Naive thymus-derived CD8-positive, alpha-beta T cell (primary cell): ENCODE results near the gene ARFRP1. TPM values are rescaled to one million over a fixed set of nuclear protein-coding genes. Genes with fewer than 3 reads are reported as not detected.
A peak's percentile ranks its signal among the peaks of the same experiment; 100 is the strongest.

Experiments
- ATAC-seq, 2 donors: fragments of 150-1000 bp; cut with Tn5 transposase in 1 of 2; sonication (Bioruptor Pico), chemical (Tn5 transposase) in 1 of 2; 1 replicate in 1 of 2; 2 replicates in 1 of 2; pipeline ENCODE4 v1.10.0; 2021; ENCODE audit warnings: mild to moderate bottlenecking in 2 of 2, moderate library complexity in 2 of 2
- POLR2A ChIA-PET: fragments of 350-600 bp; sonication (Branson Sonifier 250); formaldehyde crosslinking; loops from one replicate; lab custom pipeline; 2021; ENCODE audit warnings: antibody characterized with exemption; lab: Charles Lee
- DNase-seq, 10 donors: peaks; one replicate each; pipeline versions ENCODE4 v3.0.0 to v3.0.0-alpha.2; 2020 to 2022
- H3K27ac Mint-ChIP-seq, 10 donors: one replicate each; pipeline ENCODE4 v1.8.0; 2020 to 2022; ENCODE audit warnings: mild to moderate bottlenecking in 10 of 10, mixed read lengths in 10 of 10, moderate library complexity in 4 of 10, inconsistent platforms in 1 of 10
- H3K27me3 Mint-ChIP-seq, 5 donors: one replicate each; pipeline ENCODE4 v1.8.0; 2021 to 2022; ENCODE audit warnings: mixed read lengths in 5 of 5
- H3K36me3 Mint-ChIP-seq, 3 donors: one replicate each; pipeline ENCODE4 v1.8.0; 2020 to 2022; ENCODE audit warnings: mixed read lengths in 3 of 3, mild to moderate bottlenecking in 2 of 3, inconsistent platforms in 1 of 3
- H3K4me1 Mint-ChIP-seq, 4 donors: one replicate each; pipeline ENCODE4 v1.8.0; 2021 to 2022; ENCODE audit warnings: mixed read lengths in 4 of 4
- H3K4me3 Mint-ChIP-seq, 10 donors: one replicate each; pipeline ENCODE4 v1.8.0; 2020 to 2022; ENCODE audit warnings: mild to moderate bottlenecking in 10 of 10, mixed read lengths in 10 of 10, moderate library complexity in 6 of 10, inconsistent platforms in 1 of 10
- H3K9me3 Mint-ChIP-seq, 9 donors: one replicate each; pipeline ENCODE4 v1.8.0; 2020 to 2022; ENCODE audit warnings: mixed read lengths in 9 of 9, mild to moderate bottlenecking in 3 of 9, inconsistent platforms in 1 of 9, moderate library complexity in 1 of 9
- polyA plus RNA-seq, 3 donors: library from polyadenylated mRNA; unstranded; fragments of 300-500 nt; fragmentation: Illumina TruSeq; gene quantifications; one replicate each; pipeline ENCODE4 v1.2.3, GENCODE V29; 2021
- total RNA-seq, 8 experiments: library from RNA in 2 of 8; stranded (reverse) in 2 of 8; gene quantifications; one replicate each; pipeline ENCODE4 v1.2.3 and lab custom pipeline; 2021 to 2026

ARFRP1 gene
- total and polyA plus RNA-seq, 5 experiments from 2014 or later: 60.1 to 108 (median 92.1) TPM

GRCh38 chr20:63697868-63698545, 9.8 kb downstream of the ARFRP1 start:
- Mint-ChIP-seq H3K4me3 (peak overlapping the region in 3 of 10 donors; percentile 45 to 70 (median 56)), H3K27me3 (no peaks in the 10 kb centered on the region), H3K27ac (peak overlapping the region in 1 of 10 donors; percentile 53), H3K36me3 (peaks cover 0 to 5% (median 0%) of the 10 kb centered on the region in 3 donors), H3K9me3 (peaks cover 0 to 3% (median 0%) of the 10 kb centered on the region in 9 donors), H3K4me1 (peaks cover 9 to 27% (median 17%) of the 10 kb centered on the region in 4 donors)
- DNase-seq (peak in 1 of 10 donors; percentile 3), ATAC-seq (no peak)
- POLR2A ChIA-PET: interaction anchor here (1.0 to 4.4 kb wide), 5 partner anchors 9 to 175 kb away, joined by 3 to 28 read pairs (median 6); partner anchors contain the start of genes ARFRP1, LIME1, SLC2A4RG and ZGPAT

GRCh38 chr20:63697357-63697867, 10.4 kb downstream of the ARFRP1 start:
- H3K4me3 Mint-ChIP-seq: peak overlapping the region in 7 of 10 donors; percentile 19 to 76 (median 69)
- POLR2A ChIA-PET: interaction anchor here (0.8 to 4.4 kb wide), 4 partner anchors 10 to 46 kb away, joined by 3 to 28 read pairs (median 4); partner anchors contain the start of genes ARFRP1, SLC2A4RG and ZGPAT
- H3K27ac Mint-ChIP-seq: peak overlapping the region in 3 of 10 donors; percentile 38 to 53 (median 49)
- ATAC-seq (no peak), DNase-seq (peak in 2 of 10 donors; percentile 1 to 56)
- H3K27me3 Mint-ChIP-seq: no peaks in the 10 kb centered on the region
- H3K9me3 Mint-ChIP-seq: peaks cover 0 to 5% (median 0%) of the 10 kb centered on the region in 9 donors
- peaks cover 8 to 26% (median 17%) of the 10 kb centered on the region in 4 donors for H3K4me1 Mint-ChIP-seq
- peaks cover 0 to 5% (median 0%) of the 10 kb centered on the region in 3 donors for H3K36me3 Mint-ChIP-seq

DNA sequence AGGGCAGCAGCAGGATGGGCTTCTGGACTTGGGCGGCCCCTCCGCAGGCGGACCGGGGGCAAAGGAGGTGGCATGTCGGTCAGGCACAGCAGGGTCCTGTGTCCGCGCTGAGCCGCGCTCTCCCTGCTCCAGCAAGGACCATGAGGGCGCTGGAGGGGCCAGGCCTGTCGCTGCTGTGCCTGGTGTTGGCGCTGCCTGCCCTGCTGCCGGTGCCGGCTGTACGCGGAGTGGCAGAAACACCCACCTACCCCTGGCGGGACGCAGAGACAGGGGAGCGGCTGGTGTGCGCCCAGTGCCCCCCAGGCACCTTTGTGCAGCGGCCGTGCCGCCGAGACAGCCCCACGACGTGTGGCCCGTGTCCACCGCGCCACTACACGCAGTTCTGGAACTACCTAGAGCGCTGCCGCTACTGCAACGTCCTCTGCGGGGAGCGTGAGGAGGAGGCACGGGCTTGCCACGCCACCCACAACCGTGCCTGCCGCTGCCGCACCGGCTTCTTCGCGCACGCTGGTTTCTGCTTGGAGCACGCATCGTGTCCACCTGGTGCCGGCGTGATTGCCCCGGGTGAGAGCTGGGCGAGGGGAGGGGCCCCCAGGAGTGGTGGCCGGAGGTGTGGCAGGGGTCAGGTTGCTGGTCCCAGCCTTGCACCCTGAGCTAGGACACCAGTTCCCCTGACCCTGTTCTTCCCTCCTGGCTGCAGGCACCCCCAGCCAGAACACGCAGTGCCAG, 11.0 kb downstream of the ARFRP1 start, which contains the start of gene TNFRSF6B:
TSS of gene TNFRSF6B (plus strand) at position 25 of the 729 bp plus-strand sequence. CDS start at position 141, 116 bp downstream.
- H3K4me3 Mint-ChIP-seq: peak within 1 kb of the TSS in 9 of 10 donors; percentile 19 to 76 (median 69)

GRCh38 chr20:63696306-63696627, 11.5 kb downstream of the ARFRP1 start:
- Mint-ChIP-seq H3K4me3 (peak overlapping the region in 9 of 10 donors; percentile 19 to 76 (median 64)), H3K27me3 (no peaks in the 10 kb centered on the region), H3K27ac (peak overlapping the region in 7 of 10 donors; percentile 53 to 80 (median 66)), H3K9me3 (peaks cover 0 to 5% (median 0%) of the 10 kb centered on the region in 9 donors), H3K36me3 (peaks cover 0 to 5% (median 0%) of the 10 kb centered on the region in 3 donors), H3K4me1 (peaks cover 5 to 27% (median 16%) of the 10 kb centered on the region in 4 donors)
- POLR2A ChIA-PET: interaction anchor here (0.5 to 4.4 kb wide), 7 partner anchors 9 to 62 kb away, joined by 3 to 28 read pairs (median 3); partner anchors contain the start of genes ARFRP1, LIME1, RTEL1 and ZGPAT
- ATAC-seq (peak; percentile 86 to 94), DNase-seq (peak; percentile 29 to 83 (median 57))

More for the DNA sequence above, 11.0 kb downstream of the ARFRP1 start, which contains the start of gene TNFRSF6B:
- Mint-ChIP-seq H3K4me1 (peaks cover 5 to 23% (median 16%) of the 10 kb centered on the region in 4 donors), H3K9me3 (peaks cover 0 to 5% (median 0%) of the 10 kb centered on the region in 9 donors), H3K27me3 (no peaks in the 10 kb centered on the region), H3K36me3 (peaks cover 0 to 5% (median 0%) of the 10 kb centered on the region in 3 donors), H3K27ac (peak within 1 kb of the TSS in 7 of 10 donors; percentile 53 to 80 (median 66))
- ATAC-seq: peak; percentile 47 to 52
- POLR2A ChIA-PET: interaction anchor here (0.5 to 4.4 kb wide), 8 partner anchors 10 to 63 kb away, joined by 3 to 28 read pairs (median 3); partner anchors contain the start of genes ARFRP1, LIME1, RTEL1 and ZGPAT
- peak in 2 of 10 donors; percentile 36 to 41 for DNase-seq

- no peaks in the 10 kb centered on the region for H3K27me3 Mint-ChIP-seq
- peaks cover 0 to 5% (median 0%) of the 10 kb centered on the region in 9 donors for H3K9me3 Mint-ChIP-seq
- peak overlapping the region in 7 of 10 donors; percentile 53 to 80 (median 66) for H3K27ac Mint-ChIP-seq
Observed at GRCh38 chr20:63695424-63696305, 12.1 kb downstream of the ARFRP1 start.

DNA sequence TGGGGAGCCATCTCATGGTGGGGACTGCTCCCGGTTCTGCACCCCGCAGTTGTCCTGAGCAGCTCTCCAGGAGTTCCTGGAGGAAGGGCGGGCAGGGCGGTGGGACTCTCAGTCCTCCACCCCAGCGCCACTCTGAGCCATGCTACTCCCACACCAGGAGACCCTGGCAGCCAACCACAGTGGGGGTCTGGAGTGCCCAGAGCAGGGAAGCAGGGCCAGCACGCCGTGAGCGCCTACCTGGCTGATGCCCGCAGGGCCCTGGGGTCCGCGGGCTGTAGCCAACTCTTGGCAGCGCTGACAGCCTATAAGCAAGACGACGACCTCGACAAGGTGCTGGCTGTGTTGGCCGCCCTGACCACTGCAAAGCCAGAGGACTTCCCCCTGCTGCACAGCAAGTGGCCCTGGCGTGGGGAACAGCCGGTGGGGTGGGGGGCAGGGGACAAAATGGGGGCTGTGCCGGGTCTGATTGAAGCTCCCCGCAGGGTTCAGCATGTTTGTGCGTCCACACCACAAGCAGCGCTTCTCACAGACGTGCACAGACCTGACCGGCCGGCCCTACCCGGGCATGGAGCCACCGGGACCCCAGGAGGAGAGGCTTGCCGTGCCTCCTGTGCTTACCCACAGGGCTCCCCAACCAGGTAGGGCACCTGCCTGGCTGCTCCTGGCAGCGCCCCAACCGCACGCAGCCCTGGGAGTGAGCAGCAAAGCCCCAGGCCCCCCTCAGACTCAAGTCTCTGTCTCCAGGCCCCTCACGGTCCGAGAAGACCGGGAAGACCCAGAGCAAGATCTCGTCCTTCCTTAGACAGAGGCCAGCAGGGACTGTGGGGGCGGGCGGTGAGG, 13.0 kb downstream of the ARFRP1 start:
- ATAC-seq (no peak), DNase-seq (peak in 2 of 10 donors; percentile 3 to 59)
- H3K27me3 Mint-ChIP-seq: no peaks in the 10 kb centered on the region
- peaks cover 5 to 24% (median 16%) of the 10 kb centered on the region in 4 donors for H3K4me1 Mint-ChIP-seq
- POLR2A ChIA-PET: interaction anchor here (0.8 to 1.1 kb wide), 3 partner anchors 14 to 42 kb away, joined by 3 to 4 read pairs (median 4); partner anchors contain the start of genes ARFRP1, LIME1, RTEL1 and ZGPAT
- peaks cover 0 to 5% (median 0%) of the 10 kb centered on the region in 9 donors for H3K9me3 Mint-ChIP-seq
- no peak overlapping the region for H3K4me3 Mint-ChIP-seq
- H3K27ac Mint-ChIP-seq: no peak overlapping the region
- H3K36me3 Mint-ChIP-seq: peaks cover 0 to 5% (median 0%) of the 10 kb centered on the region in 3 donors

More at GRCh38 chr20:63695424-63696305, 12.1 kb downstream of the ARFRP1 start:
- Mint-ChIP-seq H3K4me3 (peak overlapping the region in 8 of 10 donors; percentile 46 to 76 (median 67)), H3K36me3 (peaks cover 0 to 5% (median 0%) of the 10 kb centered on the region in 3 donors), H3K4me1 (peaks cover 5 to 24% (median 16%) of the 10 kb centered on the region in 4 donors)
- ATAC-seq: no peak
- DNase-seq: peak in 1 of 10 donors; percentile 3
- POLR2A ChIA-PET: interaction anchor here (0.6 to 4.4 kb wide), 6 partner anchors 9 to 41 kb away, joined by 3 to 28 read pairs (median 3); partner anchors contain the start of genes ARFRP1, LIME1, RTEL1 and ZGPAT

DNA sequence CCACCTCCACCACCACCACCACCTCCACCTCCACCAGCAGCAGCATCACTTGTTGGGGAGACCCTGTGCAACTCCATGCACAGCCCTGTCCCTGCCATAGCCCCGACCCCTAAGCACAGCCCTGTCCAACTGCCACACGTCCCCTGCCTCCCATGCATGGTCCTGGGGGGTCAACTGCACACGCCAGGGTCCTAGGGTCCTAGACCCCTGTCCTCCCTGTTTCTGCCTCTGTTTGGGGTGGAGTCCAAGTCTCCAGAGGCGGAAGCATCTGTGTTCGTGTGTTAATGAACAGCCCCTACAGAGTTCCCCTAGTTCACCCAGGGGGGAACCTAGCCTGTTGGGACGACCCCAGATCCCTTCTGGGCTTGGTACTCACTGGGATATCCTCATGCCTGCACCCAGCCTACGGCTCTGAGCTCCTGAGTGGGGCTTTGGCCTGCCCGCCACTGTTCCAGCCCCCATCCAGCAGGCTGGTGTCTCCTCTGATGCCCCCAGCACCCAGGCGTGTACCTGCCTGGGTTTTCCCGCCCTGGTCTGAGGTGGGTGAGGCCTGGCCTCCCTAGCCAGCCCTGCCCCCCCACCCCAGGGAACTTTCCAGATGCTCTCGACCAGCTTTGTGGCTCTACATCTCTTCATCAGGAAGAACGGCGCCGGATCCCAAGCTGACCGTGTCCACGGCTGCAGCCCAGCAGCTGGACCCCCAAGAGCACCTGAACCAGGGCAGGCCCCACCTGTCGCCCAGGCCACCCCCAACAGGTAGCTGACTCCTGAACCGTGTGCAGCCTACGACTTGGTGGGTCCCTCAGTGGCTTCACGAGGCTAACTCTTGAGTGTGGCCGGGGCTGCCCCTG, 13.8 kb downstream of the ARFRP1 start:
- H3K27ac Mint-ChIP-seq: peak overlapping the region in 3 of 10 donors; percentile 6 to 74 (median 34)

GRCh38 chr20:63693083-63693732, 14.6 kb downstream of the ARFRP1 start:
- ATAC-seq (no peak), DNase-seq (peak in 1 of 10 donors; percentile 12)
- no peaks in the 10 kb centered on the region for H3K27me3 Mint-ChIP-seq
- peaks cover 0 to 5% (median 0%) of the 10 kb centered on the region in 9 donors for H3K9me3 Mint-ChIP-seq
- H3K27ac Mint-ChIP-seq: peak overlapping the region in 1 of 10 donors; percentile 77
- peaks cover 5 to 24% (median 16%) of the 10 kb centered on the region in 4 donors for H3K4me1 Mint-ChIP-seq
- H3K36me3 Mint-ChIP-seq: peaks cover 0 to 5% (median 0%) of the 10 kb centered on the region in 3 donors
- POLR2A ChIA-PET: interaction anchor here (0.6 to 1.1 kb wide), 2 partner anchors 44 to 341 kb away, joined by 3 to 4 read pairs; partner anchors contain the start of gene LIME1
- H3K4me3 Mint-ChIP-seq: peak overlapping the region in 1 of 10 donors; percentile 20

More for the DNA sequence above, 13.8 kb downstream of the ARFRP1 start:
- peak overlapping the region in 4 of 10 donors; percentile 25 to 69 (median 37) for H3K4me3 Mint-ChIP-seq
- DNase-seq (peak in 2 of 10 donors; percentile 3 to 61), ATAC-seq (no peak)
- H3K4me1 Mint-ChIP-seq: peaks cover 5 to 24% (median 16%) of the 10 kb centered on the region in 4 donors
- POLR2A ChIA-PET: interaction anchor here (0.6 to 1.1 kb wide), 4 partner anchors 15 to 340 kb away, joined by 3 to 4 read pairs (median 4); partner anchors contain the start of genes ARFRP1, LIME1, RTEL1 and ZGPAT
- H3K36me3 Mint-ChIP-seq: peaks cover 0 to 5% (median 0%) of the 10 kb centered on the region in 3 donors
- peaks cover 0 to 5% (median 0%) of the 10 kb centered on the region in 9 donors for H3K9me3 Mint-ChIP-seq
- no peaks in the 10 kb centered on the region for H3K27me3 Mint-ChIP-seq
